Mesendoderm (in vitro differentiated cells): Measurements from ENCODE around the gene ANKRD40.

ENCODE experiments used
- DNase-seq: peaks from one replicate; pipeline ENCODE4 v3.0.0; 2013
- H2AK5ac ChIP-seq: 2 replicates; pipeline ENCODE4 v1.6.1; 2013; ENCODE audit warnings: low read length, inconsistent platforms
- H2BK120ac ChIP-seq: 2 replicates; pipeline ENCODE4 v1.6.1; 2013; ENCODE audit warnings: low read depth, mild to moderate bottlenecking, low read length, moderate library complexity, mixed read lengths
- H2BK15ac ChIP-seq: replicated peaks from 2 replicates; pipeline ENCODE4 v1.6.1; 2013; ENCODE audit warnings: low read depth, mild to moderate bottlenecking, moderate library complexity
- H2BK5ac ChIP-seq: 2 replicates; pipeline ENCODE4 v1.6.1; 2013; ENCODE audit warnings: low read length, inconsistent platforms
- H3K18ac ChIP-seq: 2 replicates; pipeline ENCODE4 v1.6.1; 2013; ENCODE audit warnings: mild to moderate bottlenecking, low read length, mixed read lengths
- H3K23ac ChIP-seq: one replicate; pipeline ENCODE4 v1.6.1; 2013; ENCODE audit warnings: low read length
- H3K27ac ChIP-seq: 2 replicates; pipeline ENCODE4 v1.5.1; 2013; ENCODE audit warnings: low read depth, mild to moderate bottlenecking, inconsistent platforms, low read length, moderate library complexity
- H3K27me3 ChIP-seq: 2 replicates; pipeline ENCODE4 v1.6.1; 2013; ENCODE audit warnings: low read length, control low read depth, mild to moderate bottlenecking, inconsistent platforms; ENCODE audit not compliant: insufficient read depth, poor library complexity
- H3K36me3 ChIP-seq: 2 replicates; pipeline ENCODE4 v1.6.1; 2013; ENCODE audit warnings: low read length, inconsistent platforms; ENCODE audit not compliant: control insufficient read depth, insufficient read depth
- H3K4ac ChIP-seq: one replicate; pipeline ENCODE4 v1.6.1; 2013; ENCODE audit warnings: low read depth, mild to moderate bottlenecking, low read length, moderate library complexity
- H3K4me1 ChIP-seq: 2 replicates; pipeline ENCODE4 v1.6.1; 2013; ENCODE audit warnings: low read depth, low read length, inconsistent platforms; ENCODE audit not compliant: control insufficient read depth
- H3K4me2 ChIP-seq: 2 replicates; pipeline ENCODE4 v1.6.1; 2013; ENCODE audit warnings: low read length
- H3K4me3 ChIP-seq: 2 replicates; pipeline ENCODE4 v1.5.1; 2013; ENCODE audit warnings: mild to moderate bottlenecking, low read length
- H3K56ac ChIP-seq: one replicate; pipeline ENCODE4 v1.6.1; 2013; ENCODE audit warnings: low read length
- H3K79me1 ChIP-seq: 2 replicates; pipeline ENCODE4 v1.6.1; 2013; ENCODE audit warnings: low read length, inconsistent platforms
- H3K79me2 ChIP-seq: 2 replicates; pipeline ENCODE4 v1.6.1; 2013; ENCODE audit warnings: mild to moderate bottlenecking, low read length; ENCODE audit not compliant: control insufficient read depth, insufficient read depth
- H3K9ac ChIP-seq: 2 replicates; pipeline ENCODE4 v1.6.1; 2013; ENCODE audit warnings: low read length, inconsistent platforms
- H4K5ac ChIP-seq: one replicate; pipeline ENCODE4 v1.6.1; 2013; ENCODE audit warnings: low read length
- H4K8ac ChIP-seq: one replicate; pipeline ENCODE4 v1.6.1; 2013; ENCODE audit warnings: low read depth, mild to moderate bottlenecking, control low read depth, low read length, moderate library complexity
- WGBS: extraction: QIAGEN DNeasy Blood & Tissue Kit; methylation state at CpG from one replicate; pipeline ENCODE4 v1.1.7; 2013; ENCODE audit warnings: low lambda C conversion rate, missing lambda C conversion rate; ENCODE audit not compliant: insufficient coverage; ENCODE audit errors: extremely low coverage; 5-methylcytosine and 5-hydroxymethylcytosine counted together

ANKRD40 gene

DNA sequence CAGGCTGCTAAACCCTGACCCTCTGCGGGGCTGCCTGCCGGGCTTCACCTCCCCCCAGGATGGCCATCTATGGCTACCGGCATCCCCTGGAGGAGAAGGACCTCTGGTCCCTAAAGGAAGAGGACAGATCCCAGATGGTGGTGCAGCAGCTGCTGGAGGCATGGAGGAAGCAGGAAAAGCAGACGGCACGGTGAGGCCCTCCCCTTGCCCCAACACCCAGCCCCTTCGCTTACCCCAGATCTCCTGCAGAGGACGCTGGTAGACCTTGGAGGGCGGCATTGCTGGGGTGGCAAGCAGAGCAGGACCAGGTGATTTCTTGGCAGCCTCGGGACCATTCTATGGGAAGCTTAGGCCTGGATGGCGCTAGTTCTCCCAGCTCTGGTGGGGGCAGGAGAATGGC lies 48.5 kb downstream of the ANKRD40 start:
- H3K4me2 ChIP-seq, result no peak overlapping the region
- H3K4me1 ChIP-seq, result peaks cover 4% of the 10 kb centered on the region
- no peak overlapping the region for H2BK5ac ChIP-seq
- no peak overlapping the region for H3K56ac ChIP-seq
- no peaks in the 10 kb centered on the region for H3K36me3 ChIP-seq
- DNase-seq, result no peak
- no peak overlapping the region for H3K18ac ChIP-seq
- no peak overlapping the region for H2BK15ac ChIP-seq
- H3K79me1 ChIP-seq, result no peaks in the 10 kb centered on the region
- H3K9ac ChIP-seq, result no peak overlapping the region
- H3K27me3 ChIP-seq, result no peaks in the 10 kb centered on the region
- no peak overlapping the region for H3K23ac ChIP-seq
- no peak overlapping the region for H3K4ac ChIP-seq
- H3K79me2 ChIP-seq, result no peaks in the 10 kb centered on the region
- WGBS, result no CpG with 5 or more reads among the region's 10 CpGs
- H3K4me3 ChIP-seq, result no peak overlapping the region
- H4K5ac ChIP-seq, result no peak overlapping the region
- no peak overlapping the region for H2BK120ac ChIP-seq
- no peak overlapping the region for H3K27ac ChIP-seq
- H2AK5ac ChIP-seq, result no peak overlapping the region
- no peak overlapping the region for H4K8ac ChIP-seq

DNA sequence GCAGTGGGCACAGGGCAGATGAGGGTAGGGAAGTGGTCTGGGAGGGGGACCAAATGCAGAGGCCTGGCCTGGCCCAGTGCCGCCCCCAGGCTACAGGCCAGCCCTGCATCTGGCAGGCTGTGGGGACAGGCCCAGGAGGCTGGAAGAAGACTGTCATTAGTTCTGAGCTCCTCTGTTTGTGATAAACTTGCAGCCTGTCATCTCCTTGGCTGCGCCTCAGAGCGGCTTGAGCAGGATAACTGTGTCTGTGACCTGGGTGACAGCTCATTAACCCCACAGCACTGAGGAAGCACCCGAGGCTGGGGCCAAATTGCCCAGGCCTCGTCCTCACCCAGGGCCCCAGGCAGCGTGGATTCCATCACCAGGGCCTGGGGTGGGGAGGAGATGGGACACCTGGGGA lies 49.1 kb downstream of the ANKRD40 start:
- H2BK15ac ChIP-seq, result no peak overlapping the region
- no peak overlapping the region for H3K4me3 ChIP-seq
- H3K27ac ChIP-seq, result no peak overlapping the region
- H3K36me3 ChIP-seq, result no peaks in the 10 kb centered on the region
- no peak overlapping the region for H4K8ac ChIP-seq
- H3K4me2 ChIP-seq, result no peak overlapping the region
- no peaks in the 10 kb centered on the region for H3K79me1 ChIP-seq
- H3K27me3 ChIP-seq, result no peaks in the 10 kb centered on the region
- no peak overlapping the region for H4K5ac ChIP-seq
- peak overlapping the region; percentile 11 for H3K56ac ChIP-seq
- no peak for DNase-seq
- H3K79me2 ChIP-seq, result no peaks in the 10 kb centered on the region
- H3K23ac ChIP-seq, result no peak overlapping the region
- no peak overlapping the region for H3K4ac ChIP-seq
- H2BK5ac ChIP-seq, result no peak overlapping the region
- H3K18ac ChIP-seq, result peak overlapping the region; percentile 6
- no CpG with 5 or more reads among the region's 6 CpGs for WGBS
- peaks cover 4% of the 10 kb centered on the region for H3K4me1 ChIP-seq
- H2BK120ac ChIP-seq, result no peak overlapping the region
- no peak overlapping the region for H3K9ac ChIP-seq
- H2AK5ac ChIP-seq, result no peak overlapping the region

DNA sequence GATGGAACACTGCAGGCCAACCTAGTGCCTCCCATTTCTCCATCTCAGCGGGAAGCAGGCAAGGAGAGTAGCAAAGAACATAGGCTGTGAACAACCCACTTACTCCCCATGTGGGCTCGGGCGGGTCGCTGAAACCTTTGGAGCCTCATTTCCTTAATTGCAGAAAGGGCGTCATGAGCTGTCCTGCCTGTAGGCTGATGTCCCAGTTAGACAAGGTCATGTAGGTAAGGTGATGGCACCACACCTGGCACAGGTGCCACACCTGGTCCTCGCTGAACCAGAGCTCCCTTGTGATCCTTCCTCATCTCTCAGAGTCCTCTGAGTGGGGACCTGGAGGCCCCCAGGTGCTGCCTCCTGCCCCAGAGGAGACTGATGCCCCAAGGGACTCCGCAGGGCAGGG lies 50.1 kb downstream of the ANKRD40 start:
- H3K79me2 ChIP-seq, result no peaks in the 10 kb centered on the region
- no peak overlapping the region for H3K4me3 ChIP-seq
- H3K4me1 ChIP-seq, result peaks cover 4% of the 10 kb centered on the region
- H3K9ac ChIP-seq, result no peak overlapping the region
- no peaks in the 10 kb centered on the region for H3K36me3 ChIP-seq
- peak overlapping the region; percentile 43 for H2AK5ac ChIP-seq
- no peak overlapping the region for H2BK15ac ChIP-seq
- WGBS, result no CpG with 5 or more reads among the region's 7 CpGs
- no peak overlapping the region for H3K4ac ChIP-seq
- no peak overlapping the region for H2BK120ac ChIP-seq
- no peak overlapping the region for H3K4me2 ChIP-seq
- H2BK5ac ChIP-seq, result no peak overlapping the region
- H3K23ac ChIP-seq, result no peak overlapping the region
- H3K18ac ChIP-seq, result no peak overlapping the region
- no peak overlapping the region for H4K8ac ChIP-seq
- H3K56ac ChIP-seq, result no peak overlapping the region
- no peaks in the 10 kb centered on the region for H3K79me1 ChIP-seq
- no peaks in the 10 kb centered on the region for H3K27me3 ChIP-seq
- no peak overlapping the region for H4K5ac ChIP-seq
- DNase-seq, result no peak
- H3K27ac ChIP-seq, result no peak overlapping the region

DNA sequence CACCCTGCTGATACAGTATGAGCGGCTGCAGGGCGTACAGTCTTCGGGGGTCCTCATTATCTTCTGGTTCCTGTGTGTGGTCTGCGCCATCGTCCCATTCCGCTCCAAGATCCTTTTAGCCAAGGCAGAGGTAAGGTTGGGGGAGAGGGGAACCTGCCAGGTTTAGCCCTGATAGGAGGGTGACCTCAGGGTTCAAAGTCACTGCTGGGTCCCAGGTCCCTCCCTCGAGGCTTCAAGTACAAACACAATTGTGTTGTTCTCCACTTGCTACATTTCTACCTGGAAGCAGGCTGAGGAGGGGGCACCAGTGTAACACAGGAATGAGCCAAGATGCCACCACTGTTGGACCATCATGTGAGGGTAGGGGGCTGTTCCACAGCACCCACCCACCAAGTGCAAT lies 50.7 kb downstream of the ANKRD40 start:
- H2BK5ac ChIP-seq, result no peak overlapping the region
- no peak overlapping the region for H3K4me3 ChIP-seq
- H3K36me3 ChIP-seq, result no peaks in the 10 kb centered on the region
- H2BK15ac ChIP-seq, result no peak overlapping the region
- no peak overlapping the region for H3K4ac ChIP-seq
- no peak overlapping the region for H3K27ac ChIP-seq
- no peak overlapping the region for H2BK120ac ChIP-seq
- H3K27me3 ChIP-seq, result no peaks in the 10 kb centered on the region
- no peak overlapping the region for H3K18ac ChIP-seq
- H3K79me2 ChIP-seq, result no peaks in the 10 kb centered on the region
- H3K56ac ChIP-seq, result no peak overlapping the region
- no peak overlapping the region for H4K5ac ChIP-seq
- H2AK5ac ChIP-seq, result peak overlapping the region; percentile 43
- peaks cover 3% of the 10 kb centered on the region for H3K4me1 ChIP-seq
- no CpG with 5 or more reads among the region's 7 CpGs for WGBS
- no peak for DNase-seq
- H3K4me2 ChIP-seq, result no peak overlapping the region
- no peaks in the 10 kb centered on the region for H3K79me1 ChIP-seq
- H3K23ac ChIP-seq, result no peak overlapping the region
- H3K9ac ChIP-seq, result no peak overlapping the region
- H4K8ac ChIP-seq, result no peak overlapping the region

DNA sequence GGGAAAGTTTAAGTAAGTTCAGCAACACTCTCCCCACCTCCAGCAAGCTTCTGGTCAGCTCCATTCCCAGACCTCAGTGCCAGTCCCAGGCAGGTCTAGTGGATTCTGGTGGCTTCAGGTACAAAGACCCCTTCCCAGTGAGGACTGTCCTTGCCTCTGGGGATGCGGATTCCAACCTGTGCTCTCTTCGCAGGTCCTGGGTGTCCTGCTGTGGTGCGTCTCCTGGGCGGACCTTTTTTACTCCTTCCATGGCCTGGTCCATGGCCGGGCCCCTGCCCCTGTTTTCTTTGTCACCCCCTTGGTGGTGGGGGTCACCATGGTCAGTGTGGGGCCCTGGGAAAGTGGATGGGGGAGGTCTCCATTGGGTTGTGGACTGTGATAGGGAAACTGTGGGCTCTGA lies 51.2 kb downstream of the ANKRD40 start:
- peak; percentile 61 for DNase-seq
- Histone ChIP-seq H3K36me3 (no peaks in the 10 kb centered on the region), H3K79me1 (no peaks in the 10 kb centered on the region)

DNA sequence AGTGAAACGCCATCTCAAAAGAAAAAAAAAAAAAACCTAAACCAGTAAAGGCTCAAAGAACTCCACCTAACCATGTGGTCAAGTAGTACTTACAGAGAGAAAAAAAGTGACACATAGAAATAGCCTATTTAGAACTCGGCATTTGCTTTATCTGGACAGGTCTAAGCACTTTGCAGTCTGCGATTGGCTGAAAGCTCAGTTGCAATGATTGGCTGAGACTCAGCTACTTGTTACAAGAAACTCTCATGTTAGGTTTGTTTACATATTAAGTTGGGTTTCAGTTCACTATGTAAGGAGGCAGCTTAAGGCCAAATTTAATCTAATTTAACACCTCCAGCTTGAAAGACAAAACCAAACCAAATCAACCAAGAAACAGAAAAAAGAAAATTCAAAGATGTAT lies 54.0 kb downstream of the ANKRD40 start:
- WGBS, result no CpG with 5 or more reads among the region's 3 CpGs
- Histone ChIP-seq H4K8ac (no peak overlapping the region), H3K4me1 (no peaks in the 10 kb centered on the region), H3K18ac (no peak overlapping the region), H3K23ac (no peak overlapping the region), H3K79me2 (no peaks in the 10 kb centered on the region), H3K27ac (no peak overlapping the region), H3K4me2 (no peak overlapping the region), H3K9ac (no peak overlapping the region), H3K36me3 (no peaks in the 10 kb centered on the region), H2AK5ac (no peak overlapping the region), H2BK120ac (no peak overlapping the region), H2BK5ac (no peak overlapping the region), H3K79me1 (no peaks in the 10 kb centered on the region), H3K4me3 (no peak overlapping the region), H3K56ac (no peak overlapping the region), H4K5ac (no peak overlapping the region), H3K4ac (no peak overlapping the region), H3K27me3 (no peaks in the 10 kb centered on the region), H2BK15ac (no peak overlapping the region)
- DNase-seq, result no peak

More for the DNA sequence above, 51.2 kb downstream of the ANKRD40 start:
- no CpG with 5 or more reads among the region's 5 CpGs for WGBS
- Histone ChIP-seq H3K4me2 (no peak overlapping the region), H3K56ac (no peak overlapping the region), H3K4me3 (no peak overlapping the region), H2BK15ac (no peak overlapping the region), H2BK5ac (no peak overlapping the region), H2AK5ac (no peak overlapping the region), H3K23ac (no peak overlapping the region), H4K8ac (no peak overlapping the region), H3K9ac (no peak overlapping the region), H3K27me3 (no peaks in the 10 kb centered on the region), H3K4ac (no peak overlapping the region), H3K4me1 (peaks cover 1% of the 10 kb centered on the region), H2BK120ac (no peak overlapping the region), H3K79me2 (no peaks in the 10 kb centered on the region), H3K18ac (no peak overlapping the region), H3K27ac (no peak overlapping the region), H4K5ac (no peak overlapping the region)
